ENCODE results near the gene CDC20.

CDC20 gene

DNA sequence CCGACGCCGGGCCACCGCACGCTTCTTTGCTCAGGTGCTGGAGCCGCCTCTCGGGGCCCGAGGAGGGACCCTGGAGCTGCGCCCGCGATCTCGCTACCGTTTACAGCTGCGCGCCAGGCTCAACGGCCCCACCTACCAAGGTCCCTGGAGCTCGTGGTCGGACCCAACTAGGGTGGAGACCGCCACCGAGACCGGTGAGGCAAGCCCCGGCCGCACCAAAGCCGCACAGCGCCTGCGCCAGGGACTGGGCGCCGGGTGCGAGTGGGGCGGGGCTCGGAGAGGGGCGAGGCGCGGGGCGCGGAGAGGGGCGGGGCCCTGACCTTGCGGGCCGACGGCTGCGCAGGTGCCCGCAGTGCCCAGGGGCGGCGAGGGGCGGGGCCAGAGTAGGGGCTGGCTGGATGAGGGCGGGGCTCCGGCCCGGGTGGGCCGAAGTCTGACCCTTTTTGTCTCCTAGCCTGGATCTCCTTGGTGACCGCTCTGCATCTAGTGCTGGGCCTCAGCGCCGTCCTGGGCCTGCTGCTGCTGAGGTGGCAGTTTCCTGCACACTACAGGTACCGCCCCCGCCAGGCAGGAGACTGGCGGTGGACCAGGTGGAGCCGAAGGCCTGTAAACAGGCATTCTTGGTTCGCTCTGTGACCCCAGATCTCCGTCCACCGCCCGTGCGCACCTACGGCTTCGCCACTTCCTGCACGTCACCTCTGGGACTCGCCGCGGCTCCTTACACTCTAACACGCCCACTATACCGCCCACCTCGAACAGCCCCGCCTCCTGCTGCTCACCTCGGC is 9.8 kb upstream of the CDC20 start:
- Histone ChIP-seq H3K9ac (no peak overlapping the region), H3K9me3 (ENCODE audit: control insufficient read depth, low read length) (no peaks in the 10 kb centered on the region), H3K36me3 (ENCODE audit: control insufficient read depth, insufficient read depth, low read length) (no peaks in the 10 kb centered on the region), H3K27ac (peak overlapping the region; percentile 96), H3K79me2 (no peaks in the 10 kb centered on the region), H3K27me3 (ENCODE audit: control insufficient read depth, insufficient read depth, low read length) (no peaks in the 10 kb centered on the region), H3K4me2 (ENCODE audit: low read length) (peak overlapping the region; percentile 90), H3K4me1 (peaks cover 3% of the 10 kb centered on the region), H2AFZ (peak overlapping the region; percentile 94), H3K4me3 (ENCODE audit: low read depth, low read length) (peak overlapping the region; percentile 56)
- TF ChIP-seq, protein P1, sequence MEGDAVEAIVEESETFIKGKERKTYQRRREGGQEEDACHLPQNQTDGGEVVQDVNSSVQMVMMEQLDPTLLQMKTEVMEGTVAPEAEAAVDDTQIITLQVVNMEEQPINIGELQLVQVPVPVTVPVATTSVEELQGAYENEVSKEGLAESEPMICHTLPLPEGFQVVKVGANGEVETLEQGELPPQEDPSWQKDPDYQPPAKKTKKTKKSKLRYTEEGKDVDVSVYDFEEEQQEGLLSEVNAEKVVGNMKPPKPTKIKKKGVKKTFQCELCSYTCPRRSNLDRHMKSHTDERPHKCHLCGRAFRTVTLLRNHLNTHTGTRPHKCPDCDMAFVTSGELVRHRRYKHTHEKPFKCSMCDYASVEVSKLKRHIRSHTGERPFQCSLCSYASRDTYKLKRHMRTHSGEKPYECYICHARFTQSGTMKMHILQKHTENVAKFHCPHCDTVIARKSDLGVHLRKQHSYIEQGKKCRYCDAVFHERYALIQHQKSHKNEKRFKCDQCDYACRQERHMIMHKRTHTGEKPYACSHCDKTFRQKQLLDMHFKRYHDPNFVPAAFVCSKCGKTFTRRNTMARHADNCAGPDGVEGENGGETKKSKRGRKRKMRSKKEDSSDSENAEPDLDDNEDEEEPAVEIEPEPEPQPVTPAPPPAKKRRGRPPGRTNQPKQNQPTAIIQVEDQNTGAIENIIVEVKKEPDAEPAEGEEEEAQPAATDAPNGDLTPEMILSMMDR (IDR thresholded peaks at IDR 0.05) = no peak

DNA sequence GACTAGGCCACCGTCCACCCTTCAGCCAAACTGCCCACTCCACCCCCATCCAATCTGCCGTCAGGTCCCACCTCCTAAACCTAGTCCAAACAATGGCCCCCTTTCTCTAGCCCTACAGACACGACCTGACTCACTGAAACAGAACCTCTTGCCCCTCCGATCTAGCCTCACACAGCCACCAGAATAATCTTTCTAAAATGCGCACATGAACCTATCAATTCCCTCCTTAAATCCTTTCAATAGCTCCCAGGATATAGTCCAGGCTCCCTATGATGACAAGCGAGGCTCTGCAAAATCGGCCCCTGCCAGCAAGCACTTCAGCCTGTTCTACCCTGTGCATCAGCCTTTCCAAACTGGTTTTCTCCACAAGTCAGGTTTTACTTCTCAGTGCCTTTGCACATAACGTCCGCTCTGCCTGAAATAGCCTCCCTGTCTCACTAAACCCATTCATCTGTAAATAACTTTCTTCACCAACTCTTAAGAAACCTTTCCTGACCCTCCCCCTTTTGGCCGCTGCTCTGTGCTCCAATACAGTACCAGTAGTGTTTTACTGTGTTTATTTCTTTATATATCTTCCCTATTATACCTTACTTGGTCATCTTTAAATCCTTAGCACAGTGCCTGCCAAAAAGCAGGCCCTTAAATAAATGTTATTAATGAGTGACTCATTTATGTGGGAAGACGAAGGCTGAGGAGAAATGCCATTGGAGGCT is 9.0 kb upstream of the CDC20 start:
- peak overlapping the region; percentile 94 for H2AFZ ChIP-seq
- no peak overlapping the region for H3K9ac ChIP-seq
- TF ChIP-seq, protein P1 (IDR thresholded peaks at IDR 0.05) = no peak
- peak overlapping the region; percentile 56 for H3K4me3 ChIP-seq (ENCODE audit: low read depth, low read length)
- no peaks in the 10 kb centered on the region for H3K27me3 ChIP-seq (ENCODE audit: control insufficient read depth, insufficient read depth, low read length)
- no peaks in the 10 kb centered on the region for H3K9me3 ChIP-seq (ENCODE audit: control insufficient read depth, low read length)
- H3K4me2 ChIP-seq (ENCODE audit: low read length) = peak overlapping the region; percentile 90
- H3K36me3 ChIP-seq (ENCODE audit: control insufficient read depth, insufficient read depth, low read length) = no peaks in the 10 kb centered on the region
- H3K27ac ChIP-seq = peak overlapping the region; percentile 96
- H3K4me1 ChIP-seq = peaks cover 3% of the 10 kb centered on the region
- no peaks in the 10 kb centered on the region for H3K79me2 ChIP-seq

DNA sequence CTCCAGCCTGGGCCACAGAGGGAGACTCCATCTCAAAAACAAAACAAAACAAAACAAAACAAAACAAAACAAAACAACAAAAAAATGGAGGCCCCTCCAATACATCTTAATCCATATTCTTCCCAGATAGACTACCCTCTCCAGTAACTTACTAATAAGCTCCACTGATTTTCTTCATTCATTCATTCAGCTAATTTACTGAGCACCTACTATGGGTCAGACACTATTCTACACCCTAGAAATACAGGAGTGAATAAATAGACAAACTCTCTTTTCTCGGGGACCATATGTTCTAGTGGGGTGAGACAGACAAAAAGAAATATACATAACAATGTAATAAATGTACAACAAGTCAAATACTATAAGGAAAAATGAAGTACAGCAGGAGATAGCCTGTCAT is 7.8 kb upstream of the CDC20 start:
- Histone ChIP-seq H3K9me3 (ENCODE audit: control insufficient read depth, low read length) (no peaks in the 10 kb centered on the region), H3K36me3 (ENCODE audit: control insufficient read depth, insufficient read depth, low read length) (no peaks in the 10 kb centered on the region), H3K27me3 (ENCODE audit: control insufficient read depth, insufficient read depth, low read length) (no peaks in the 10 kb centered on the region), H3K79me2 (no peaks in the 10 kb centered on the region), H3K4me2 (ENCODE audit: low read length) (no peak overlapping the region), H3K27ac (no peak overlapping the region), H3K9ac (no peak overlapping the region), H3K4me1 (no peaks in the 10 kb centered on the region), H2AFZ (no peak overlapping the region), H3K4me3 (ENCODE audit: low read depth, low read length) (no peak overlapping the region)
- TF ChIP-seq, protein P1 (IDR thresholded peaks at IDR 0.05) = no peak

DNA sequence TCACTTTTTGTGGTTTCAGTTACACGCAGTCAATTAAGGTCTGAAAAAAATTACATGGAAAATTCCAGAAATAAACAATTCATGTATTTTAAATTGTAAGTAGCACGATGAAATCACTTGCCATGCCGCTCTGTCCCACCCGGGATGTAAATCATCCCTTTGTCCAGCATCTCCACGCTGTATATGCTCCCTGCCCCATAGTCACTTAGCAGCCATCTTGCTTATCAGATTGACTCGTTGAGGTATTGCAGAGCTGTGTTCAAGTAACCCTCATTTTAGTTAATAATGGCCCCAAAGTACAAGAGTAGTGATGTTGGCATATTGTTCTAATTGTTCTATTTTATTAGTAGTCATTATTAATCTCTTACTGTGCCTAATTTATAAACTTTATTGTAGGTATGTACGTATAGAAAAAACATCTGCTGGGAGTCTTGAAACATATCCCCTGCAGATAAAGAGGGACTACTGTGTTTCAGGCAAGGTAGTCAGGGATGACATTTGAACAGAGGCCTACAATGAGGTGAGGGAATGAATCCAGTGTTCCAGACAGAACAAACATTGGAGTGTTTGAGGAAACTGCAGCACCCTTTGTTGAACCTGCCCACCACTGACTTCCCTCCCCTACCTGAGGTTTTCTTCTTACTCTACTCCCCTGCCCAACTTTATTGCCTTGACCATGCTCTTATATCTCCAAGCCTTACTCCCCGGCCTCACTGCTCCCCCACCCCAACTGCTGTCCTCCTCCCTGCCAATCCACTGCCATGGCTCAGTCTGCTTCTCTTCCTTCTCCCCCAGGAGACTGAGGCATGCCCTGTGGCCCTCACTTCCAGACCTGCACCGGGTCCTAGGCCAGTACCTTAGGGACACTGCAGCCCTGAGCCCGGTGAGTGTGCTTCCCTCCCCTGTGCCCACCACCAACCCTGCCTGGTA is 7.1 kb upstream of the CDC20 start:
- H3K79me2 ChIP-seq = no peaks in the 10 kb centered on the region
- H3K4me1 ChIP-seq = no peaks in the 10 kb centered on the region
- H3K4me3 ChIP-seq (ENCODE audit: low read depth, low read length) = no peak overlapping the region
- no peak overlapping the region for H2AFZ ChIP-seq
- H3K27ac ChIP-seq = no peak overlapping the region
- no peak overlapping the region for H3K4me2 ChIP-seq (ENCODE audit: low read length)
- no peak overlapping the region for H3K9ac ChIP-seq
- TF ChIP-seq, protein P1 (IDR thresholded peaks at IDR 0.05) = no peak
- H3K9me3 ChIP-seq (ENCODE audit: control insufficient read depth, low read length) = no peaks in the 10 kb centered on the region
- no peaks in the 10 kb centered on the region for H3K27me3 ChIP-seq (ENCODE audit: control insufficient read depth, insufficient read depth, low read length)
- no peaks in the 10 kb centered on the region for H3K36me3 ChIP-seq (ENCODE audit: control insufficient read depth, insufficient read depth, low read length)
